Smooth muscle cell (in vitro differentiated cells): Measurements from ENCODE around the gene CAND2. TPM values are rescaled to one million over a fixed set of nuclear protein-coding genes. Genes with fewer than 3 reads are reported as not detected.

Source experiments
- DNase-seq: peaks from one replicate; lab custom pipeline; 2025; ENCODE audit not compliant: unreplicated experiment; lab: John Stamatoyannopoulos, UW
- H2AFZ ChIP-seq: fragments of 200-600 bp; sonication (generic); 2 replicates; pipeline ENCODE4 v1.6.0; 2016; ENCODE audit warnings: antibody characterized with exemption, low read depth, mild to moderate bottlenecking
- H3F3A ChIP-seq: fragments of 200-600 bp; sonication (generic); 2 replicates; pipeline ENCODE4 v1.6.0; 2017; ENCODE audit warnings: antibody characterized with exemption, low read depth
- H3K27ac ChIP-seq: fragments of 200-600 bp; sonication (generic); 2 replicates; pipeline ENCODE4 v1.5.1; 2016; ENCODE audit warnings: low read depth, mild to moderate bottlenecking
- H3K27me3 ChIP-seq: fragments of 200-600 bp; sonication (generic); 2 replicates; pipeline ENCODE4 v1.6.1; 2016; ENCODE audit warnings: low read depth, mild to moderate bottlenecking
- H3K36me3 ChIP-seq: fragments of 200-600 bp; sonication (generic); 2 replicates; pipeline ENCODE4 v1.5.1; 2016; ENCODE audit warnings: low read depth
- H3K4me1 ChIP-seq: fragments of 200-600 bp; sonication (generic); 2 replicates; pipeline ENCODE4 v1.5.1; 2016; ENCODE audit warnings: low read depth
- H3K4me2 ChIP-seq: fragments of 200-600 bp; sonication (generic); 2 replicates; pipeline ENCODE4 v1.6.0; 2016; ENCODE audit warnings: mild to moderate bottlenecking
- H3K4me3 ChIP-seq: fragments of 200-600 bp; sonication (generic); 2 replicates; pipeline ENCODE4 v1.5.1; 2016; ENCODE audit warnings: mild to moderate bottlenecking
- H3K79me2 ChIP-seq: fragments of 200-600 bp; sonication (generic); 2 replicates; pipeline ENCODE4 v1.6.0; 2016; ENCODE audit warnings: low read depth, mild to moderate bottlenecking
- H3K9ac ChIP-seq: fragments of 200-600 bp; sonication (generic); 2 replicates; pipeline ENCODE4 v1.6.0; 2016; ENCODE audit warnings: low read depth
- H3K9me3 ChIP-seq: fragments of 200-600 bp; sonication (generic); replicated peaks from 2 replicates; pipeline ENCODE4 v1.5.1; 2016; ENCODE audit warnings: low read depth
- H4K20me1 ChIP-seq: fragments of 200-600 bp; sonication (generic); 2 replicates; pipeline ENCODE4 v1.6.0; 2016; ENCODE audit warnings: low read depth
- CTCF ChIP-seq: fragments of 200-600 bp; sonication (generic); IDR thresholded peaks from 2 replicates; pipeline ENCODE4 v1.5.1; 2017; ENCODE audit warnings: borderline replicate concordance, mild to moderate bottlenecking, antibody characterized with exemption; ENCODE audit not compliant: insufficient read depth, poor library complexity, severe bottlenecking
- WGBS: methylation state at CpG from one replicate; pipeline ENCODE4 v1.1.7; 2016; ENCODE audit warnings: low lambda C conversion rate; 5-methylcytosine and 5-hydroxymethylcytosine counted together
- polyA plus RNA-seq: library from polyadenylated mRNA; unstranded; fragments of >200 nt; fragmentation: Nextera tagmentation; extraction: Ambion mirVana; gene quantifications from 2 replicates; pipeline ENCODE4 v1.2.1, GENCODE V29; 2016
- total RNA-seq: library from RNA; depleted of rRNA; stranded (reverse); fragments of >200 nt; gene quantifications from 2 replicates; pipeline ENCODE4 v1.2.3, GENCODE V29; 2014

CAND2 gene
- total and polyA plus RNA-seq, 2 experiments from 2014 or later = 2.1 to 2.7 TPM

DNA sequence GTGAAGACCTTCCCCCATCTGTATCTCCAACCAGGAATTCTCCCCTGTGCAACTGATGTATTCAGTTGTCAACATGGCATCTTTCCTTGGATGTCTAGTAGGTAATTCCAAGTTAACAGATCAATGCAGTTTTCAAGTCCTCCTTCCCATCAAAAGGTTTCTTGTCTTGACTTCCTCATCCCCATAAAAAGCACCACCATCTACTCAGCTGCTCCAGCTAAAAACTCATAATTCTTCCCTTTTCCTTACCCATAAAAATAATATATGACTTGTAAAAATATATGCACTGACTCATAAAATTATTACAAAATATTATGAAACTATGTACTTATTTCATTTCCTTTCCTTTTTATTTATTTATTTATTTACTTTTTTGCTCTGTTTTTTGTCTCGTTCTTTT, 5.0 kb upstream of the CAND2 start:
- no peaks in the 10 kb centered on the region for H3K4me1 ChIP-seq

DNA sequence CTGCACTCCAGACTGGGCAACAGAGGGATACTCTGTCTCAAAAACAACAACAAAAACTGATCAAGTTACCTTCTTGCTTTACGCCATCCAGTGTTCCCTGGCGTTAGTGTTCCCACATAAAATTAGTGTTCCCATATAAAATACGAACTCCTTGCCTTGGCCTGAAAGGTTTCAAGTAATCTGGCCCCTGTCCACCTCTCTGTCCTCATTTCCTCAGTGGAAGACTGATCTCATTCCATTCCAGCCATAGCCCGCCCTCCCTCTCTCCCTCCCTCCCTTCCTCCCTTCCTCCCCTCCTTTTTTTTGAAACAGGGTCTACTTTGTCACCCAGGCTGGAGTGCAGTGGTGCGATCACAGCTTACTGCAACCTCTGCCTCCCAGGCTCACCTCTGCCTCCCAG, 2.8 kb upstream of the CAND2 start:
- H4K20me1 ChIP-seq = no peaks in the 10 kb centered on the region
- DNase-seq = no peak
- no peaks in the 10 kb centered on the region for H3F3A ChIP-seq
- H2AFZ ChIP-seq = no peak overlapping the region
- H3K9ac ChIP-seq = no peak overlapping the region
- no peaks in the 10 kb centered on the region for H3K4me1 ChIP-seq
- no peak overlapping the region for H3K27ac ChIP-seq
- no peaks in the 10 kb centered on the region for H3K36me3 ChIP-seq
- no peak overlapping the region for H3K4me3 ChIP-seq
- H3K79me2 ChIP-seq = no peaks in the 10 kb centered on the region
- H3K27me3 ChIP-seq = no peaks in the 10 kb centered on the region
- WGBS = 100% methylated on average over 3 of the region's 5 CpGs
- H3K9me3 ChIP-seq = no peaks in the 10 kb centered on the region
- no peak for TF ChIP-seq CTCF
- no peak overlapping the region for H3K4me2 ChIP-seq

More for the DNA sequence above, 5.0 kb upstream of the CAND2 start:
- Histone ChIP-seq H3K27me3 (no peaks in the 10 kb centered on the region), H3K9ac (no peak overlapping the region), H3K27ac (no peak overlapping the region), H3F3A (no peaks in the 10 kb centered on the region), H2AFZ (no peak overlapping the region), H3K4me3 (no peak overlapping the region), H3K36me3 (no peaks in the 10 kb centered on the region), H3K79me2 (no peaks in the 10 kb centered on the region), H3K4me2 (no peak overlapping the region), H3K9me3 (no peaks in the 10 kb centered on the region), H4K20me1 (no peaks in the 10 kb centered on the region)
- no peak for DNase-seq
- 80% methylated on average over 1 of the region's 1 CpG for WGBS
- TF ChIP-seq CTCF = no peak

DNA sequence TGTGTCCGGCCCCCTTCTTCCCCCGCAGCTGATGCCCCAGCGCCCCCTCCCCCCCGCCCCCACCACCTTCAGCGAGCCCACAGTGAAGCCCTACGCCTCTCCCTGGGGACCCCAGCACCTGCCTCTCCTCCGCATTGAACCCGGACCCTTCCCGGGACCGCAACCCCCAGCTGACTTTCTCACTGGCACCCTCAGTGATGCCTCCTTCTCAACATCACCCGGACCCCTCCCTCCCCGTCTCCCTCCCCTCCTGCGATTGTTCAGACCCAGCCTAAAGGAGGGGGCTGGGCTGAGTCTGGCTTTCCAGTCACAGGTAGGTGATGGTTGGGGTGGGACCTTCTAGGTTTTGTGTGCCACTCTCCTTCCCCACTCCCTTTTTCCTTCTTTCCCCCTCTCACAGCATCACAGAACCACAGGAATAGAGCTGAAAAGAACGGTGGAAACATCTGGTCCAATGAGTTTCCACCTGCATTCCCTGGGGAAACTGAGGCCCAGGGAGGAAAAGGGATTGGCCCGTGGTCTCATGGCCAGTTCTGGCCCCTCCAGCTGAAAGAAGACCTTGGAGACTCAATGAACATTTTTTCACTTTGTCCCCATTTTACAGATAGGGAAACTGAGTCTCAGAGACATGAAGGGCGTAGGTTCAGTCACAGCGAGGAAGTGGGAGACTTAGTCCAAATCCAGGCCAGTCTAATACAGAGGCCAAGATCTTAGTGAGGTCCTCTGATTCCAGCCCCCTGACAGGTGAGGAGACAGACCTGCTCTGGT, 828 bp downstream of the CAND2 start:
- TF ChIP-seq CTCF = no peak
- H3K4me1 ChIP-seq = no peaks in the 10 kb centered on the region
- H4K20me1 ChIP-seq = no peaks in the 10 kb centered on the region
- 45% methylated on average over 11 of the region's 17 CpGs for WGBS
- no peak overlapping the region for H3K9ac ChIP-seq
- no peaks in the 10 kb centered on the region for H3K9me3 ChIP-seq
- H3K27ac ChIP-seq = no peak overlapping the region
- H3K36me3 ChIP-seq = no peaks in the 10 kb centered on the region
- no peak overlapping the region for H2AFZ ChIP-seq
- peak overlapping the region; percentile 97 for H3K4me2 ChIP-seq
- no peaks in the 10 kb centered on the region for H3K79me2 ChIP-seq
- DNase-seq = no peak
- H3K27me3 ChIP-seq = no peaks in the 10 kb centered on the region
- H3K4me3 ChIP-seq = peak overlapping the region; percentile 62
- no peaks in the 10 kb centered on the region for H3F3A ChIP-seq
